Measurements from ENCODE around the gene LIPC. TPM values are rescaled to one million over a fixed set of nuclear protein-coding genes. Genes with fewer than 3 reads are reported as not detected.

Gene LIPC
- total and polyA plus RNA-seq, 10 donors = 0.47 to 2.5 (median 1.0) TPM

DNA sequence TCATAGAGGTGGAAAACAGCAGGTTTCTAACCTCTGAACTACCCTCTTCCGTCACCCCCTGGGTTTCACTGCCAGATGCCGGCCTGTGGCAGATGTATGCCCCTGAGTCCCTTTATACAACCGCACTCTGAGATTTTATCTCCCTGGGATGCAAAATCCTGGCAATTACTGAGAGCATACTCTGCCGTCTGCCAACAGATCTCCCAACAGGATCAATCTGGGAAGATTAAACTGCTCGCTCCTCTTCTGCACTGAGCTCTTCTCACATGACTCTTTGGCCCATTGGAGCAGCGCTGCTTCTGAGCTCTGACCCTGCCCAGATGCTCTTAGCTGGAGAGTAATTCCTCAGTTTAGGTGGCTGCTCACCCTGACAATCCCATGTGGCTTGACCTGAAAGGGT is 133.2 kb downstream of the LIPC start:
- no peak overlapping the region for H3K27ac ChIP-seq
- peaks cover 0 to 11% (median 1%) of the 10 kb centered on the region in 6 donors for H3K4me1 ChIP-seq
- peaks cover 0 to 7% (median 2%) of the 10 kb centered on the region in 8 donors for H3K9me3 ChIP-seq
- no peak overlapping the region for H3K4me3 ChIP-seq
- no peaks in the 10 kb centered on the region for H3K36me3 ChIP-seq
- 82 to 98% (median 83%) methylated on average over 5 to 6 of the region's 6 CpGs for WGBS, 5 donors
- TF ChIP-seq POLR2A (IDR thresholded peaks at IDR 0.05) (no peak), POLR2AphosphoS5 (IDR thresholded peaks at IDR 0.05) (no peak)
- TF ChIP-seq, protein P1, sequence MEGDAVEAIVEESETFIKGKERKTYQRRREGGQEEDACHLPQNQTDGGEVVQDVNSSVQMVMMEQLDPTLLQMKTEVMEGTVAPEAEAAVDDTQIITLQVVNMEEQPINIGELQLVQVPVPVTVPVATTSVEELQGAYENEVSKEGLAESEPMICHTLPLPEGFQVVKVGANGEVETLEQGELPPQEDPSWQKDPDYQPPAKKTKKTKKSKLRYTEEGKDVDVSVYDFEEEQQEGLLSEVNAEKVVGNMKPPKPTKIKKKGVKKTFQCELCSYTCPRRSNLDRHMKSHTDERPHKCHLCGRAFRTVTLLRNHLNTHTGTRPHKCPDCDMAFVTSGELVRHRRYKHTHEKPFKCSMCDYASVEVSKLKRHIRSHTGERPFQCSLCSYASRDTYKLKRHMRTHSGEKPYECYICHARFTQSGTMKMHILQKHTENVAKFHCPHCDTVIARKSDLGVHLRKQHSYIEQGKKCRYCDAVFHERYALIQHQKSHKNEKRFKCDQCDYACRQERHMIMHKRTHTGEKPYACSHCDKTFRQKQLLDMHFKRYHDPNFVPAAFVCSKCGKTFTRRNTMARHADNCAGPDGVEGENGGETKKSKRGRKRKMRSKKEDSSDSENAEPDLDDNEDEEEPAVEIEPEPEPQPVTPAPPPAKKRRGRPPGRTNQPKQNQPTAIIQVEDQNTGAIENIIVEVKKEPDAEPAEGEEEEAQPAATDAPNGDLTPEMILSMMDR (IDR thresholded peaks at IDR 0.05 in 8 of 11, conservative IDR thresholded peaks at IDR 0.05 in 3 of 11) = no peak
- intact Hi-C loops (cut with DNase I; ENCODE audit: low total_unique reads) = no loop called here
- no peaks in the 10 kb centered on the region for H3K27me3 ChIP-seq (replicated peaks in 1 of 7)
- no peak for DNase-seq

DNA sequence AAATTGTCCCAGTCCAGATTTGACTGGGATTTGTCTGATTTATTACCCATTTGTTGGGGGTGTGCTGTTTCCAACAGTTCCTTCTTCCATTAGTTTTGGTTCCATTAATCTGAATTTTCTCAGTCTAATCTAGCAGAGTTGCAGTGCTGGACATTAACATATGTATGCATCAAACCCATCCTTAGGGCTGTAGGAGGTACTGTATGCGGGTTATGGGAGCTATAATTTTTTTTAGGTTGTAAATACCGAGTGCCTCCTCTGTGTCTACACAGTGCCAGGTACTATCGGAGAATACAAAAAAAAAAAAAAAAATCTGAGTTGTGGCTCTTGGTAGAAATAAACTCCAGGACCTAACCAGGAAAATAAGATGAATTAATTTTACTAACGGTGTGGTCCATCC is 133.8 kb downstream of the LIPC start:
- WGBS, 5 donors = 66 to 71% (median 69%) methylated on average over 4 of the region's 4 CpGs
- H3K27ac ChIP-seq = no peak overlapping the region
- intact Hi-C loops (cut with DNase I; ENCODE audit: low total_unique reads) = no loop called here
- H3K9me3 ChIP-seq = peaks cover 0 to 7% (median 2%) of the 10 kb centered on the region in 8 donors
- TF ChIP-seq POLR2AphosphoS5 (IDR thresholded peaks at IDR 0.05) = no peak
- H3K4me3 ChIP-seq = no peak overlapping the region
- H3K4me1 ChIP-seq = peaks cover 0 to 11% (median 1%) of the 10 kb centered on the region in 6 donors
- DNase-seq = no peak
- no peaks in the 10 kb centered on the region for H3K36me3 ChIP-seq
- no peaks in the 10 kb centered on the region for H3K27me3 ChIP-seq (replicated peaks in 1 of 7)

DNA sequence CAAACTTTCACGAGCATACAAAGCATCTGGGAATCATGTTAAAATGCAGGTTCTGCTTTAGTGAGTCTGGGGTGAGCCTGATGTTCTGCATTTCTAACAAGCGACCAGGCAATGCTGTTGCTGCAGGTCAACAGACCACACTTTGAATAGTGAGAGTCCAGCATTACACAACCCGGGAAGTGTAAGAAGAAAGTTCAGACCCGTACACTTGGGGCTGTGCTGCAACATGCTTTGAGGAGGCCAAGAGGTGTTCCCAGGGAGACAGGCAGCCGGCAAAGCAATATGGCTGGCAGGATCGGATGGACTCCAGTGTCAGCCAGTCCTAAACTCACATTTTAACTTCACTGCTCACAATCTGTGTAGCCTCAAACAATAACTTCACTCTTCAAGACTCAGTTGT is 134.2 kb downstream of the LIPC start:
- TF ChIP-seq POLR2A (IDR thresholded peaks at IDR 0.05) = no peak
- no peak for TF ChIP-seq POLR2AphosphoS5 (IDR thresholded peaks at IDR 0.05)
- TF ChIP-seq, protein P1 (IDR thresholded peaks at IDR 0.05 in 8 of 11, conservative IDR thresholded peaks at IDR 0.05 in 3 of 11) = no peak
- WGBS, 5 donors = 73 to 96% (median 83%) methylated on average over 6 of the region's 6 CpGs
- H3K36me3 ChIP-seq = no peaks in the 10 kb centered on the region
- intact Hi-C loops (cut with DNase I; ENCODE audit: low total_unique reads) = no loop called here
- H3K27me3 ChIP-seq (replicated peaks in 1 of 7) = no peaks in the 10 kb centered on the region
- no peak for DNase-seq
- peaks cover 0 to 11% (median 1%) of the 10 kb centered on the region in 6 donors for H3K4me1 ChIP-seq
- H3K27ac ChIP-seq = no peak overlapping the region
- no peak overlapping the region for H3K4me3 ChIP-seq
- peaks cover 0 to 7% (median 2%) of the 10 kb centered on the region in 8 donors for H3K9me3 ChIP-seq

DNA sequence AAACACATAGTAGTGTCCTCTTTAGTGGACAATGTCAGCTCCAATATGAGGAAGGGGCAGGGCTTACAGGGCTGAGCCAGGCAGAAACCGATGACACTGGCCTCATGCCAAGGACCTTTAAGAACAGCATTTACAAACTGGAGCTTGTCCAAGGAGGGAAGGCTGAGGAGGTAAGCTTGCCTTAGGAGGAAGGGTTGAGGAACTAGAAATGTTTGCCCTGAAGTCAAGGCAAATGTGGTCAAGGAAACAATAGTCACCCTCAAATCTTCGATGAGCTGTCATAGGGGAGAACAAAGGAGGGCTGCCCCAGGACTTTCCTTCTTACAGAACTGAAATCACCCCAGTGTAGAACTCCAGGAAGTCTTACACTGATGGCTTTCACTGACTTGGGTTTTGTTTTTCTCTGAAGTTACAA is 136.4 kb downstream of the LIPC start:
- H3K27me3 ChIP-seq (replicated peaks in 1 of 7) = no peaks in the 10 kb centered on the region
- no peak overlapping the region for H3K4me3 ChIP-seq
- H3K4me1 ChIP-seq = peaks cover 0 to 11% (median 1%) of the 10 kb centered on the region in 6 donors
- intact Hi-C loops (cut with DNase I; ENCODE audit: low total_unique reads) = no loop called here
- peak overlapping the region in 4 of 8 donors; percentile 30 to 56 (median 48) for H3K27ac ChIP-seq
- 6 to 14% (median 12%) methylated on average over 2 of the region's 2 CpGs for WGBS, 5 donors
- no peaks in the 10 kb centered on the region for H3K36me3 ChIP-seq
- TF ChIP-seq, protein P1 (IDR thresholded peaks at IDR 0.05 in 8 of 11, conservative IDR thresholded peaks at IDR 0.05 in 3 of 11) = no peak
- no peak for TF ChIP-seq POLR2A (IDR thresholded peaks at IDR 0.05)
- no peak for TF ChIP-seq POLR2AphosphoS5 (IDR thresholded peaks at IDR 0.05)
- H3K9me3 ChIP-seq = peaks cover 0 to 7% (median 2%) of the 10 kb centered on the region in 8 donors
- no peak for DNase-seq

DNA sequence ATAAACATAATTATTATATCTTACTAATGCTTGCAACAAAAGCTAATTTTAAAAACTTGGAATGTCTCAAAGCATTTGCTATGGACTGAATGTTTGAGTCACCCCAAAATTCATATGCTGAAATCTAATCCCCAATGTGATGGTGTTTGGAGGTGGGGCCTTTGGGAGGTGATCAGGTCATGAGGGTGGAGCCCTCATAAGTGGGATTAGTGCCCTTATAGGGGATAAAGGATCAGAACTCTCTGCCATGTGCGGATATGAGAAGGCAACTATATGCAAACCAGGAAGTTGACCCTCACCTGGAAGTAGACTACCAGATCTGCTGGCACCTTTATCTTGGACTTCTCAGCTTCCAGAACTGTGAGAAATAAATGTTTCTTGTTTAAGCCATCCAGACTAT is 137.7 kb downstream of the LIPC start:
- Histone ChIP-seq H3K4me1 (peaks cover 0 to 11% (median 1%) of the 10 kb centered on the region in 6 donors), H3K9me3 (peaks cover 0 to 7% (median 2%) of the 10 kb centered on the region in 8 donors), H3K36me3 (no peaks in the 10 kb centered on the region), H3K27me3 (replicated peaks in 1 of 7) (no peaks in the 10 kb centered on the region), H3K27ac (no peak overlapping the region), H3K4me3 (no peak overlapping the region)
- DNase-seq = no peak
- TF ChIP-seq POLR2A (IDR thresholded peaks at IDR 0.05) (no peak), POLR2AphosphoS5 (IDR thresholded peaks at IDR 0.05) (no peak)
- TF ChIP-seq, protein P1 (IDR thresholded peaks at IDR 0.05 in 8 of 11, conservative IDR thresholded peaks at IDR 0.05 in 3 of 11) = no peak
- intact Hi-C loops (cut with DNase I; ENCODE audit: low total_unique reads) = no loop called here
- 85 to 100% (median 93%) methylated on average over 1 of the region's 1 CpG for WGBS, 5 donors

Measured in spleen (tissue), 11 donors.